ENCODE results near the gene STK39.

- no peak for TF ChIP-seq KDM1A (IDR thresholded peaks at IDR 0.05; ENCODE audit: low read depth)
- TF ChIP-seq PBX3 (IDR thresholded peaks at IDR 0.05), result no peak
- no peak for TF ChIP-seq TFCP2L1 (CRISPR knock-in tag; IDR thresholded peaks at IDR 0.05)
- TF ChIP-seq JUN (IDR thresholded peaks at IDR 0.05), result no peak
- no peak for TF ChIP-seq HDAC2 (IDR thresholded peaks at IDR 0.05)
- TF ChIP-seq ESRRA (IDR thresholded peaks at IDR 0.05; ENCODE audit: borderline replicate concordance, low read length), result no peak
- no peak for TF ChIP-seq BHLHE40 (IDR thresholded peaks at IDR 0.05; ENCODE audit: low read depth, low read length)
- no peak for TF ChIP-seq CTCF (IDR thresholded peaks at IDR 0.05)
- no peak for TF ChIP-seq RNF2 (IDR thresholded peaks at IDR 0.05; ENCODE audit: borderline replicate concordance, low read depth)
- no peak for TF ChIP-seq ZC3H11A (IDR thresholded peaks at IDR 0.05)
These were observed 65.6 kb downstream of the STK39 start for GRCh38 chr2:168181825-168182224.

Data from A549 (cell line).